ENCODE data around the gene MAGI3. TPM values are rescaled to one million over a fixed set of nuclear protein-coding genes. Genes with fewer than 3 reads are reported as not detected.
"Not testable (repeated sequence)": the region's sequence is repeated elsewhere in the genome, so short reads cannot be mapped to it uniquely, and the experiment has no call there.

The MAGI3 gene
- total RNA-seq, 1 donor from 2014 or later = 5.8 TPM

DNA sequence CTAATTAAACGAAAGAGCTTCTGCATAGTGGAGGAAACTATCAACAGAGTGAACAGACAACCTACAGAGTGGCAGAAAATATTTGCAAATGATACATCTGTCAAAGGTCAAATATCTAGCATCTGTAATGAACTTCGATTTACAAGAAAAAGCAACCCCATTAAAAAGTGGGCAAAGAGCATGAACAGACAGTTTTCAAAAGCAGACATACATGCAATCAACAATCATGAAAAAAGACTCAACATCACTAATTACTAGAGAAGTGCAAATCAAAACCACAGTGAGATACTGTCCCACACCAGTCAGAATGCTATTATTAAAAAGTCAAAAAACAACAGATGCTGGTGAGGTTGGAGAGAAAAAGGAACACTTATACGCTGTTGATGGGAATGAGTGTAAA lies 103.2 kb downstream of the MAGI3 start:
- intact Hi-C loops (cut with micrococcal nuclease) = no loop called here
- no peak for DNase-seq
- no peak for ATAC-seq

- no peak for ATAC-seq
- no peak for DNase-seq
- intact Hi-C loops (cut with micrococcal nuclease) = no loop called here
These were observed 115.0 kb downstream of the MAGI3 start for GRCh38 chr1:113505357-113505756.

- ATAC-seq = no peak
- intact Hi-C loops (cut with micrococcal nuclease) = no loop called here
- DNase-seq = no peak
These were observed 117.4 kb downstream of the MAGI3 start for GRCh38 chr1:113507552-113508214.

DNA sequence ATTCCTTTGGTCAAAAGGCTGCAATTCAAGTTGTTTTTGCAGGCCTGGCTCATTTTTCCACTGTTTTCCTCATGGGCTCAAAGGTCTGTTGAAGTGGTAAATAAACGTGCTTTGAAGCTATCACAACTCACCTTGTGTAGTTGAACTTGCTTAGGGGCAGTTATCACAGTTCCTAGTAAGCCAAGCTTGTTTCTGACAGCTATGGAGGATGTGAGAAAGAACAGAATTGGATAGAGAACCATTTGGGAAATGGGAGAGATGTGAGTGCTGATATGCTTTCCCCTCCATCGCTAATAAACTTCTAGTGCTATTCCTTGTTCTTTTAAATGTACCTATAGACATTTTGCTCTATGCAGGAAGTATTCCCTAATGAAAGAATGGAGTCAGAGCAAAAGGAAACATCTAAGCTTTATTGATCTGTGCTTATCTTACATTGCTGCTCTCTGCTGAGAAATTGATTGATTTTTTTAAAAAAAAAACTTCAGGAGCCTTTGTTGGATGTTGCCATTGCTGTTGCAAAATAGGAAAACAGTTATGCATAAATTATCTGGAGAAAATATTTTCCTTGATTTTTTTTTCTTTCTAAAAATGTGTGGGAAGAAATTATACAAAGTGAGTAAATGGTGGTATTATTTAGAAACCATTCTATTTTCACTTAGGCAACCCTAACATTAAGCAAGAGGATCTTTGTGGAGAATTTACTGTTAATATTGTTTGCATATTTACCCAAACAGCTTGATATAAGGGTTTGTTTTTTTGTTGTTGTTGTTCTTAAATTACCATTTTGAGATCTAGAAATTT lies 118.2 kb downstream of the MAGI3 start:
- DNase-seq = no peak
- intact Hi-C loops (cut with micrococcal nuclease) = no loop called here
- ATAC-seq = no peak

DNA sequence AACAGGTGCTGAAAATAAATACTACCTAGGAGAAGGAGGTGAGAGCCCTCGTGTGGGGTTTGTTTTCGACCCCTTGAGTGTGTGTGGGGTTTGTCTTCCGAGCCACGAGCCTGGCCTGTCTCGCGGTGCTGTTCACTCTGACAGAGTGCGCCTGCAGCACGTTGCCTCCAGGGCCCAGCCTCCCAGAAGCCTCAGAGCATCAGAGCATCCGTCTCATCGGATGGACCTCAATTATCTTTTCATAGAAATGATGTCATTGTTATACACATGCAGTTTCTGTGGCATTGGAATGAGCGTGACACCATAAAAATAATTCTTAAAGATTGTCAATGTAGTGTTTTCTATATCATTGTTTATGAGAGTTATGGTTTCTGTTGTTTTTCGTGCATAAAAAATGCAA lies 119.5 kb downstream of the MAGI3 start:
- intact Hi-C loops (cut with micrococcal nuclease); ATAC-seq; DNase-seq: not testable (repeated sequence)

DNA sequence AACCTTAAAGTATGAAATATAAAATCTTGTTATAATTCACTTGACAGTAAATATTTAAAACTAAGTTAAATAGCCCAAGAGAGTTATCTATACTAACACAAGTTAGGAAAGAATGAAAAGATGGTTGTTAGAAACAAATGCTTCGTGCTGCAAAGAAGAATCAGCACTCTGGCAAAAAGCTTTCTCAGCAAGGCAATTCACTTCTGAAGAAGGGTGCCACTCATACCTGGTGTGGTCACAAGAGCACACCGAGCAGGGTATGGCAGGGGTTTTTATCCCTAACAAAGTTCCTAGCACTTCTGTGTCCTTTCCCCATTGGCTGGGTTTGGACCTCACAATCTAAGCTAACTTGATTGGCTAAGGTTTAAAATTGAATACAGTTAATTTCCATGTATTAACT lies 121.0 kb downstream of the MAGI3 start:
- no peak for ATAC-seq

DNA sequence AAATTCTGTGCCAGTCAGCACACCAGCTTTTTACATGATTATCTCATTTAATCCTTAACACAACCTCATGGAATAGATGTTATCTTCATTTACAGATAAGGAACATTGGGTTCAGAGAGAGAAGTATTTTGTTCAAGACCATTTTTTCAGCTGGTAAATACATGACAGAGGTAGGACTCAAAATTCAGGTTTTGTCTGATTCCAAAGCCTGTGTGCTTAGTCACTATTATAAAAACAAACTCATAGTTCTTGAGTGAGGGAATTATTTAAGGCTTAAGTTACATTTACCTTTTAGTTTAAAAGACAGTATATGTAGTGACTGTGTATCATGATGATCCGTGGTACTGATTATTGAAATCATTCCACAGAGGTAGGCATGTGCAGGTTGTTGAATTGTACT lies 125.2 kb downstream of the MAGI3 start:
- intact Hi-C loops (cut with micrococcal nuclease) = no loop called here
- ATAC-seq = no peak

More for the DNA sequence above, 121.0 kb downstream of the MAGI3 start:
- no peak for DNase-seq
- intact Hi-C loops (cut with micrococcal nuclease) = no loop called here

GRCh38 chr1:113517346-113517745 lies 127.0 kb downstream of the MAGI3 start:
- intact Hi-C loops (cut with micrococcal nuclease) = no loop called here
- no peak for DNase-seq
- ATAC-seq = no peak

More for the DNA sequence above, 125.2 kb downstream of the MAGI3 start:
- DNase-seq = no peak

DNA sequence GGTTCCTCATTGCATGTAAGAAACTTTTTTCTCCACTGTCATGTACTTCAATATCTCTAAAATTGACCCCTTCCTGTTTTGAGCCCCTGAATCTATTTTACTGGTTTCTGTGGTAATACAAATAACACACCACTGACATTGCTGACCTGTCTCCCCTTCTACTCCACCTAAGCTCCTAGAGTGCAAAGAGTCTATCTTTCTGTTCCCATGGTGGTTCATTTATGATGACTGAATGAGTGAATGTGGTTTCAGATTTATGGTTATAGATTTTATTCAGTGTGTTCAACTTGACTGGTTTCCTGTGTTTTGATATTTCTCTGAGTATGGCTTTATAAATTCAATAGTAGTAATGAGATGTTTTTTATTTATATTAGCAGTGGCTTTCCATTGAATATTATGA lies 127.7 kb downstream of the MAGI3 start:
- intact Hi-C loops (cut with micrococcal nuclease) = no loop called here
- DNase-seq (no peak), ATAC-seq (no peak)

DNA sequence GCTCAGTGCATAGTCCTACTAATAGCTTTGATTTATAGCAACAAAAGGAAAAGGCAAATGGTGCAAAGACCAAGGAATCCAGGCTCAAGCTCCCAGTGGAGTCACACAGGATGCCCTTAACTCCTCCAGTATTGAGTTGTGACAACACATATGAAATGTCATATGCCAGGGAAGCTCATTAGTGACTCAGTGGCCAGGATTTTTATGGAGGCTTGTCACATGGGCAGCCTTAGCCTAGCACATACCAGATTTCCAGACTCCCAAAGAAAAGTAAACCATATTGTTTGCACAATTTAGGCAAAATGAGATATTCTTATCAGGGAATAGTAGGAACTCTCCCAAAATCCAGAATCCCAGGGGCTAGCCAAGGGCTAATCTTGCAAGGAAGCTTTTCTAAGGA lies 129.2 kb downstream of the MAGI3 start:
- no peak for ATAC-seq
- DNase-seq = no peak
- intact Hi-C loops (cut with micrococcal nuclease) = no loop called here

- intact Hi-C loops (cut with micrococcal nuclease) = no loop called here
These were observed 139.7 kb downstream of the MAGI3 start for GRCh38 chr1:113530021-113530420.

DNA sequence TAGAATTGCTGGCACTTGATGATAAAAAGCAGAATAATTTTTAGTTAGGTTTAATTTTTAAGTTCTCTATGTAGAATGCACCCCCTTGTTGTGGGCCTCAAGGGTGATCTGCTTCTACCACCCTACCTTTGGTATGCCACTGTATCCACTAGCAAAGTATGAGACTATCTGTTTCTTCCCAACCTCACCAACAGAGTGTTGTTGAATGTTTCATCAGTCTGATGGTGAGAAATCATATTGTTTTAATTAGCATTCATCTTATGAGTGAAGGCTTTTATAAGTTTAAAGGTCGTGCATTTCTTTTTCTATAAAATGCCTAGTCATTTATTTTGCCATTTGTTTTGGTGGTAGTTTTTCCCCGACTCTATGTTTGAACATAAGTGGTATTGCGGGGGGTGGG lies 141.0 kb downstream of the MAGI3 start:
- intact Hi-C loops (cut with micrococcal nuclease) = no loop called here
- ATAC-seq (no peak), DNase-seq (no peak)

More at GRCh38 chr1:113530021-113530420, 139.7 kb downstream of the MAGI3 start:
- ATAC-seq = no peak
- DNase-seq = no peak

- ATAC-seq (no peak), DNase-seq (no peak)
- intact Hi-C loops (cut with micrococcal nuclease) = no loop called here
These were observed 142.7 kb downstream of the MAGI3 start for GRCh38 chr1:113533061-113533460.

DNA sequence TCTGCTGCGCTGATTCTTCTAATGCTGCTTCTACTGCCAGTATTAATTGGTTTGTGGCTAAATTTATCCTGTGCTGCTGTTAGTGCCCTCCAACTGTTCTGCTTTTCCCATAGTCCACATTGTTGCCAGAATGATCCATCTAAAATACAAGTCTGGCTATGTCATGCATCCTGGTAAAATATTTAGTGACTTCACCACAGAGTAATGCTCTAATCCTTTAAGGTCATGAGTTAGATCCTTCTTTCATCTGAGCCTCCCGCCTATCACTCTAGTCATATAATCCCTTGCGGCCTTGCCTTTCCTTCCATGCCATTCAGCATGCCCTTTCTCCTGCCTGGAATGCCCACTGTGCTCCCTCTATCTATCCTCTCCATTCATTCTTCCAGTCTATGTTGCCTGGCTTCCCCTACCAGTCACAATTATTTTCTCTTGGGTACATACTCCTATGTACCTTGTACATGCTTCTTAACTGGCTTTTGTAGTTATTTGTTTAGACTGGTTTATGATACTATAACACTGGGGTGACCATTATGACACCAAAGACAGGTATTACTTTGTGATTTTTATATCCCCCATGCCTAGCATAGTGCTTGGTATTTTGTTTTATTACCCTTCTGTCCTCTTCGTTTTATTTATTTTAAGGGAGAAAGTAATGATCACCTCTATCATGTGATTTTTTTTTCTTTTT lies 144.0 kb downstream of the MAGI3 start:
- DNase-seq = no peak
- intact Hi-C loops (cut with micrococcal nuclease) = no loop called here
- no peak for ATAC-seq

GRCh38 chr1:113534875-113535274 lies 144.6 kb downstream of the MAGI3 start:
- intact Hi-C loops (cut with micrococcal nuclease) = no loop called here
- ATAC-seq (no peak), DNase-seq (no peak)

DNA sequence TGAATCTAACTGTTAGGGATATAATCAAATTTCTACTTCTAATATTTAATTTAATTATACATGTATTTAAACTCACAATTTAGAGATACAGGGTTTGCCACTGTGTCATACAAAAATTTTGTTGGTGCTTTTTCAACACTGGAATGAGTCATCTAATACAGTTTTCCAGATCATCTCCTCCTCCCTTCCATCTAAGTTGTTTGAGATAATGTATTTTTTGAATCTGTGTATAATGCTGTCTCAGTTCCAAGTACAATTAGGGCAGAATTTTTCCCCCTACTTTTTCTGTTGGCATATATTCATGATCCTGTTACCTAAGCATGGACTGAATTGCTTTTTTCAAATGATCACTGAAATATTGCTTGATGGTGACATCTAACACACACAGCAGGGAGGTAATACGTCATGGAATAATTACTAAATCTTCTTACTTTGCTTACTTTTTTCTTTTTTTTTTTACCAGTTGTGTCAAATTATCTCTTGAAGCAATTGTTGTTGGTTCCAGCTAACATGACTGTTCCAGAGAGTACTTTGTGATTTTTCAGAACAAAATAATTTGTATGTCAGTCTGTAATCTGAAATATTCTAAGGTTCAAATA lies 146.0 kb downstream of the MAGI3 start:
- ATAC-seq (no peak), DNase-seq (no peak)
- intact Hi-C loops (cut with micrococcal nuclease) = no loop called here

DNA sequence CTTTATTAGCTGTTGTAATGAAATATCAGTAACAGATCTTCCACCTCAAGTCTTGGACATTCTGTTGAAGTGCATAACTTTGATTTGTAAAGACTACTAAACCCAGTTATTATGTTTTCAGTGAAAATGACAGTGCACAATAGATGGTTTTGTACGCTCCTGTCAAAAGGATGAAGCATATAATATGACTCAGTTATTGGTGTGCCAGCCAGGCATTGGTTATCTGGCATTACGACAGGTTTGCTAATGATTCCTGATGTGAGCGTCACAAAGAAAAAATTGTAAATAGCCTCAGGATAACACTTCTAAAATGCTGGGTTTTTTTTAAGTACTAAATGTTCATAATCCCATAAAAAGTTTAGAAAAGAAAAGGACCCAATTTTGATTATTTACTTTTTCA lies 147.9 kb downstream of the MAGI3 start:
- intact Hi-C loops (cut with micrococcal nuclease) = no loop called here

DNA sequence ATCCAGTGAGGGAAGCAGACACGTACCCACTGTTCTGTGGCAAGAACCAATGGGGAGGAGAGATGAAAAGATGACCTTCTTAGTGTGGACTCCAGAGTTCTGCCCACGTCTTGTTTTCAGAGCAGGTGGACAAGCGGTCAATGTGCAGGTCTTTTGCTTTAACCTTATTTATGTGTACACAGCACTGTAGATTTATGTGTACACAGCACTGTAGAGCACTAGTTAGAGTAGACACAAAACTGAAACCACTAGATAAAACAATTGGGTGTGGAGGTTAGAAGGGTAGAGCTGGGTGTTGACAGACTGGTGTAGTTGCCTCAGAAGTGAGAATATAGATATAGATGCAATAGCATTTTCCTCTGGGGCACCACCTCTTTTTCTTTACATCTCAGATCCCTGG lies 150.0 kb downstream of the MAGI3 start:
- no peak for DNase-seq
- ATAC-seq = no peak
- intact Hi-C loops (cut with micrococcal nuclease) = no loop called here

More for the DNA sequence above, 147.9 kb downstream of the MAGI3 start:
- DNase-seq = no peak
- ATAC-seq = no peak

GRCh38 chr1:113541106-113541505 lies 150.8 kb downstream of the MAGI3 start:
- no peak for DNase-seq

GRCh38 chr1:113542221-113542701 lies 151.9 kb downstream of the MAGI3 start:
- intact Hi-C loops (cut with micrococcal nuclease) = no loop called here
- no peak for ATAC-seq
- no peak for DNase-seq

More at GRCh38 chr1:113541106-113541505, 150.8 kb downstream of the MAGI3 start:
- intact Hi-C loops (cut with micrococcal nuclease) = no loop called here
- ATAC-seq = no peak
